Gastrocnemius medialis (tissue), 4 donors: ENCODE results near the gene ARFIP2. TPM values are rescaled to one million over a fixed set of nuclear protein-coding genes. Genes with fewer than 3 reads are reported as not detected.
"Not testable (repeated sequence)": the region's sequence is repeated elsewhere in the genome, so short reads cannot be mapped to it uniquely, and the experiment has no call there.

Experiments
- ATAC-seq, 2 donors: fragments of 150-250 bp; one replicate each; pipeline ENCODE4 v1.9.1; 2016
- DNase-seq, 2 donors: peaks; one replicate each; pipeline ENCODE4 v3.0.0-alpha.2; 2019
- H3K27ac ChIP-seq, 4 donors: fragments of 200-600 bp; sonication (generic); 1 replicate in 1 of 4; 2 replicates in 3 of 4; pipeline ENCODE4 v1.5.1; 2016 to 2018; ENCODE audit warnings: mild to moderate bottlenecking in 2 of 4, moderate library complexity in 1 of 4
- H3K27me3 ChIP-seq, 3 donors: fragments of 200-600 bp; sonication (generic) in 2 of 3; 1 replicate in 1 of 3; 2 replicates in 2 of 3; pipeline versions ENCODE4 v1.5.1 to v1.6.0; 2016 to 2019; ENCODE audit warnings: mild to moderate bottlenecking in 1 of 3, moderate library complexity in 1 of 3
- H3K36me3 ChIP-seq, 2 donors: fragments of 200-600 bp; sonication (generic) in 1 of 2; one replicate each; pipeline ENCODE4 v1.5.1; 2017 to 2018
- H3K4me1 ChIP-seq, 2 donors: fragments of 200-600 bp; sonication (generic) in 1 of 2; one replicate each; pipeline ENCODE4 v1.5.1; 2016 to 2017; ENCODE audit warnings: mild to moderate bottlenecking in 2 of 2
- H3K4me3 ChIP-seq, 4 donors: fragments of 200-600 bp; sonication (generic) in 3 of 4; 1 replicate in 1 of 4; 2 replicates in 3 of 4; pipeline ENCODE4 v1.5.1; 2016 to 2019; ENCODE audit warnings: mild to moderate bottlenecking in 2 of 4
- H3K9me3 ChIP-seq, 3 donors: fragments of 200-600 bp; sonication (generic) in 2 of 3; 1 replicate in 1 of 3; 2 replicates in 2 of 3; pipeline ENCODE4 v1.5.1; 2016 to 2019
- POLR2A ChIP-seq, 2 donors: fragments of 450-650 bp; IDR thresholded peaks; one replicate each; pipeline ENCODE4 v1.6.1; 2017; ENCODE audit warnings: antibody characterized with exemption in 2 of 2, mild to moderate bottlenecking in 2 of 2, moderate library complexity in 2 of 2
- in situ Hi-C, 4 donors: fragments of 200-750 bp; cut with MboI; loops; one replicate each; pipeline versions ENCODE4 v1.15.0 to v1.8.0; 2017; ENCODE audit warnings: low sequenced_read_pairs in 4 of 4
- intact Hi-C: fragments of 100-400 bp; cut with DNase I; formaldehyde crosslinking; loops from one replicate; pipeline ENCODE4 v1.15.1; 2023; ENCODE audit warnings: low total_unique reads
- total RNA-seq, 4 donors: library from RNA; depleted of rRNA; stranded (reverse); fragments of >200 nt; gene quantifications; one replicate each; pipeline versions ENCODE4 v1.1.0 to v1.2.3, GENCODE V29; 2016
- TF ChIP-seq, protein P1 (sequence below), 5 experiments: fragments of 450-650 bp in 3 of 5; fragments of 200-600 bp in 2 of 5; sonication (generic) in 2 of 5; IDR thresholded peaks in 4 of 5; conservative IDR thresholded peaks in 1 of 5; 1 replicate in 4 of 5; 2 replicates in 1 of 5; pipeline ENCODE4 v1.5.1; 2016 to 2019; ENCODE audit warnings: antibody characterized with exemption in 5 of 5, mild to moderate bottlenecking in 3 of 5, moderate library complexity in 3 of 5

ARFIP2 gene
- total RNA-seq, 4 donors from 2014 or later = 20.1 to 27.8 (median 24.4) TPM

GRCh38 chr11:6523253-6523652 lies 42.1 kb upstream of the ARFIP2 start:
- TF ChIP-seq, protein P1, sequence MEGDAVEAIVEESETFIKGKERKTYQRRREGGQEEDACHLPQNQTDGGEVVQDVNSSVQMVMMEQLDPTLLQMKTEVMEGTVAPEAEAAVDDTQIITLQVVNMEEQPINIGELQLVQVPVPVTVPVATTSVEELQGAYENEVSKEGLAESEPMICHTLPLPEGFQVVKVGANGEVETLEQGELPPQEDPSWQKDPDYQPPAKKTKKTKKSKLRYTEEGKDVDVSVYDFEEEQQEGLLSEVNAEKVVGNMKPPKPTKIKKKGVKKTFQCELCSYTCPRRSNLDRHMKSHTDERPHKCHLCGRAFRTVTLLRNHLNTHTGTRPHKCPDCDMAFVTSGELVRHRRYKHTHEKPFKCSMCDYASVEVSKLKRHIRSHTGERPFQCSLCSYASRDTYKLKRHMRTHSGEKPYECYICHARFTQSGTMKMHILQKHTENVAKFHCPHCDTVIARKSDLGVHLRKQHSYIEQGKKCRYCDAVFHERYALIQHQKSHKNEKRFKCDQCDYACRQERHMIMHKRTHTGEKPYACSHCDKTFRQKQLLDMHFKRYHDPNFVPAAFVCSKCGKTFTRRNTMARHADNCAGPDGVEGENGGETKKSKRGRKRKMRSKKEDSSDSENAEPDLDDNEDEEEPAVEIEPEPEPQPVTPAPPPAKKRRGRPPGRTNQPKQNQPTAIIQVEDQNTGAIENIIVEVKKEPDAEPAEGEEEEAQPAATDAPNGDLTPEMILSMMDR (IDR thresholded peaks at IDR 0.05 in 4 of 5, conservative IDR thresholded peaks at IDR 0.05 in 1 of 5) = no peak
- TF ChIP-seq POLR2A (IDR thresholded peaks at IDR 0.05) = no peak
- Histone ChIP-seq H3K4me1 (no peaks in the 10 kb centered on the region), H3K27ac (no peak overlapping the region), H3K9me3 (no peaks in the 10 kb centered on the region), H3K27me3 (no peaks in the 10 kb centered on the region), H3K36me3 (no peaks in the 10 kb centered on the region), H3K4me3 (no peak overlapping the region)
- in situ Hi-C loops (no loop called here), intact Hi-C loops (no loop called here)
- DNase-seq = no peak
- no peak for ATAC-seq

DNA sequence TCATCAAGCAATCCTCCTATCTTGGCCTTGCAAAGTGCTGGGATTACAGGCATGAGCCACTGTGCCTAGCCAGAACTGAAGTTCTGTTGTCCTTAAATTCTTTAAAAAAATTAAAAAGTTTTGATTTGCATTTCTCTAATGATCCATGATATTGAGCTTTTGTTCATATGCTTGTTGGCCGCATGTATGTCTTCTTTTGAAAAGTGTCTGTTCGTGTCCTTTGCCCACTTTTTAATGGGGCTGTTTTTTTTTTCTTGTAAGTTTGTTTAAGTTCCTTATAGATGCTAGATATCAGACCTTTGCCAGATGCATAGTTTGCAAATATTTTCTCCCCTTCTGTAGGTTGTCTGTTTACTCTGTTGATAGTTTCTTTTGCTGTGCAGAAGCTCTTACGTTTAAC lies 40.8 kb upstream of the ARFIP2 start:
- DNase-seq, intact Hi-C loops, H3K9me3 ChIP-seq, H3K36me3 ChIP-seq, ATAC-seq, H3K4me1 ChIP-seq, H3K4me3 ChIP-seq, in situ Hi-C loops, H3K27me3 ChIP-seq, H3K27ac ChIP-seq: not testable (repeated sequence)

DNA sequence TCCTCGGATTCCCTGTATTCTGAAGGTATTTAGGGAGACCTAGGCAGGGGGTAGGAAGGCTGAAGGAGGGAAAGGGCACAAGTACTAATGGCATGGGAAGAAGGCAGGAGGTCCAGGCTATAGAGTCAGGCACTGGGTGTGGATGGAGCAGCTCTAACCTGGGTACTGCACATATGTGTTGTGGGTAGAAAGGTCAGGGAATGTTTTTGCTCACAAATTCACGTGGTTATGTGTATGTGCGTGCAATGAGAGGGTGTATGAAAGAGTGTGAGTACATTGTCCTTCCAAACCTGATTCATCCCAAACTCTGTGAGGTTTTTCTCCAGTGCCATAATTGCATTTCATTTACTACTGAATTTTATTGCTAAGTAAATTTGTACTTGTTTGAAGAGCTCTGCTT lies 39.1 kb upstream of the ARFIP2 start:
- in situ Hi-C loops (no loop called here), intact Hi-C loops (no loop called here)
- Histone ChIP-seq H3K27me3 (no peaks in the 10 kb centered on the region), H3K4me1 (no peaks in the 10 kb centered on the region), H3K9me3 (no peaks in the 10 kb centered on the region), H3K36me3 (no peaks in the 10 kb centered on the region), H3K27ac (no peak overlapping the region), H3K4me3 (no peak overlapping the region)
- ATAC-seq (no peak), DNase-seq (no peak)
- TF ChIP-seq, protein P1 (IDR thresholded peaks at IDR 0.05 in 4 of 5, conservative IDR thresholded peaks at IDR 0.05 in 1 of 5) = no peak
- TF ChIP-seq POLR2A (IDR thresholded peaks at IDR 0.05) = no peak

DNA sequence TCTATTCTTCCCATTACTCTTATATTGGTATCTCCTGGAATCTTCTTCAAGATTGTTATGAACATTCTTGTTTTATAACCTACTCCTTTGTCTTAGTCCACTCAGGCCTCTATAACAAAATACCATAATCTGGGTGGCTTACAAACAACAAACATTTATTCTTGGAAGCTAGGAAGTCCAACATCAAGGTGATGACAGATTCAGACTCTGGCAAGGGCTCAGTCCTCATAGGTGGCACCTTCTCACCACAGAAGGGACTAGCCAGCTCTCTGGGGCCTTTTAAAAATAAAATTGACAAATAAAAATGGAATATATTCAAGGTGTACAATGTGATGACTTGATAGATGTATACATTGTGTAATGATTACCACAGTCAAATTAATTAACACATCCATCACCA lies 35.7 kb upstream of the ARFIP2 start:
- Histone ChIP-seq H3K4me3 (no peak overlapping the region), H3K27ac (no peak overlapping the region), H3K36me3 (no peaks in the 10 kb centered on the region), H3K4me1 (no peaks in the 10 kb centered on the region), H3K9me3 (no peaks in the 10 kb centered on the region), H3K27me3 (no peaks in the 10 kb centered on the region)
- no peak for DNase-seq
- ATAC-seq = no peak
- intact Hi-C loops (no loop called here), in situ Hi-C loops (no loop called here)
- no peak for TF ChIP-seq POLR2A (IDR thresholded peaks at IDR 0.05)
- TF ChIP-seq, protein P1 (IDR thresholded peaks at IDR 0.05 in 4 of 5, conservative IDR thresholded peaks at IDR 0.05 in 1 of 5) = no peak

DNA sequence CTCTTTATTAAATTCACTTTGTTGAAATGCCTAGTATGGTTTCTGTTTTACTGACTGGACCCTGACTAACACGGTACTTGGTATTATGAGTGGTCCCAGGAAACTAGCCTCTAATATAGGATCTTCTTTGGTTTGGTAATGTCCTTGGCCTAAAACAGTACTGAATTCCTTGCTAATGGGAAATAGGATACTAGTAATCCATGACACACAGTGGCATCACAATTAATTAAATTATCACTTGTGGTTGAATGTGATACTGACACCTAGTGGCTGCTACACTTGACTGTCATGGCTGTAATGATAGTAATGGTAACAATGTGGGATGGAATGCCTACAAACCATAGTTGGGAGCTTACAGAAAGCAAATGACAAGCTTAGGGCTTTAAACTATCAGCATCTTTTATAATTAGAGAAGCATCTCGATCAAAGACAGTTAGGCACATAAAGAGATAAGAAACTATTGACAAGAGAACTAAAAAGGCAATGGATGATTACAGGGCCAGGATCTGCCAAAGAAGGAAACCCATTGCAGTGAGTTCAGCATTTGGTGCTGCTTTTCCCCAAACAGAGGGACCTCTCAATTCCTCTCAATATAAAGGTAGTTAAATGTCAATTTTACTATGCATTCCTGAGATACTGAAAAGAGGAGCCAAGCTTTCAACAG lies 24.6 kb upstream of the ARFIP2 start:
- Histone ChIP-seq H3K27me3 (no peaks in the 10 kb centered on the region), H3K36me3 (peaks cover 0 to 31% of the 10 kb centered on the region in 2 donors), H3K9me3 (no peaks in the 10 kb centered on the region), H3K27ac (no peak overlapping the region), H3K4me1 (no peaks in the 10 kb centered on the region), H3K4me3 (no peak overlapping the region)
- in situ Hi-C loops = loop anchor here in 2 of 4 donors (10.0 kb wide), 2 partner anchors 121 to 131 kb away; no protein-coding TSS in a partner anchor
- TF ChIP-seq POLR2A (IDR thresholded peaks at IDR 0.05) = no peak
- TF ChIP-seq, protein P1 (IDR thresholded peaks at IDR 0.05 in 4 of 5, conservative IDR thresholded peaks at IDR 0.05 in 1 of 5) = peak; percentile 43 to 72 (median 53)
- no peak for DNase-seq
- intact Hi-C loops = loop anchor here (2.0 kb wide), 1 partner anchor 127 kb away; no protein-coding TSS in a partner anchor
- ATAC-seq = peak in 1 of 2 donors; percentile 36
